ENCODE data around the gene TBC1D19. TPM values are rescaled to one million over a fixed set of nuclear protein-coding genes. Genes with fewer than 3 reads are reported as not detected.

TBC1D19 gene
- polyA plus RNA-seq, 1 experiment: 8.3 TPM

GRCh38 chr4:26700110-26700509 is 116.2 kb downstream of the TBC1D19 start:
- POLR2A ChIA-PET: no interaction called here
- TF ChIP-seq CTCF (IDR thresholded peaks at IDR 0.05; ENCODE audit: insufficient read depth, low read depth, low read length): no peak
- Histone ChIP-seq H3K27me3 (ENCODE audit: control insufficient read depth, insufficient read depth, low read length) (no peaks in the 10 kb centered on the region), H3K36me3 (ENCODE audit: control insufficient read depth, insufficient read depth, low read length) (no peaks in the 10 kb centered on the region), H3K4me3 (ENCODE audit: low read depth, low read length) (no peak overlapping the region)
- DNase-seq (ENCODE audit: low read depth): no peak
- CTCF ChIA-PET: no interaction called here

- ChIA-PET POLR2A (no interaction called here), CTCF (no interaction called here)
- no peak overlapping the region for H3K4me3 ChIP-seq (ENCODE audit: low read depth, low read length)
- no peak for DNase-seq (ENCODE audit: low read depth)
- TF ChIP-seq CTCF (IDR thresholded peaks at IDR 0.05; ENCODE audit: insufficient read depth, low read depth, low read length): no peak
- H3K36me3 ChIP-seq (ENCODE audit: control insufficient read depth, insufficient read depth, low read length): no peaks in the 10 kb centered on the region
- no peaks in the 10 kb centered on the region for H3K27me3 ChIP-seq (ENCODE audit: control insufficient read depth, insufficient read depth, low read length)
Measured at GRCh38 chr4:26701095-26701494, 117.2 kb downstream of the TBC1D19 start.

- CTCF ChIA-PET: no interaction called here
- POLR2A ChIA-PET: no interaction called here
- DNase-seq (ENCODE audit: low read depth): peak; percentile 37
- no peak overlapping the region for H3K4me3 ChIP-seq (ENCODE audit: low read depth, low read length)
- TF ChIP-seq CTCF (IDR thresholded peaks at IDR 0.05; ENCODE audit: insufficient read depth, low read depth, low read length): no peak
- H3K36me3 ChIP-seq (ENCODE audit: control insufficient read depth, insufficient read depth, low read length): no peaks in the 10 kb centered on the region
- H3K27me3 ChIP-seq (ENCODE audit: control insufficient read depth, insufficient read depth, low read length): no peaks in the 10 kb centered on the region
Measured at GRCh38 chr4:26701786-26702227, 117.9 kb downstream of the TBC1D19 start.

GRCh38 chr4:26707342-26707741 is 123.5 kb downstream of the TBC1D19 start:
- ChIA-PET CTCF (no interaction called here), POLR2A (no interaction called here)
- TF ChIP-seq CTCF (IDR thresholded peaks at IDR 0.05; ENCODE audit: insufficient read depth, low read depth, low read length): no peak
- Histone ChIP-seq H3K36me3 (ENCODE audit: control insufficient read depth, insufficient read depth, low read length) (no peaks in the 10 kb centered on the region), H3K27me3 (ENCODE audit: control insufficient read depth, insufficient read depth, low read length) (no peaks in the 10 kb centered on the region), H3K4me3 (ENCODE audit: low read depth, low read length) (no peak overlapping the region)
- DNase-seq (ENCODE audit: low read depth): no peak

GRCh38 chr4:26709246-26709645 is 125.4 kb downstream of the TBC1D19 start:
- no peaks in the 10 kb centered on the region for H3K27me3 ChIP-seq (ENCODE audit: control insufficient read depth, insufficient read depth, low read length)
- TF ChIP-seq CTCF (IDR thresholded peaks at IDR 0.05; ENCODE audit: insufficient read depth, low read depth, low read length): no peak
- POLR2A ChIA-PET: no interaction called here
- no peak for DNase-seq (ENCODE audit: low read depth)
- H3K36me3 ChIP-seq (ENCODE audit: control insufficient read depth, insufficient read depth, low read length): no peaks in the 10 kb centered on the region
- CTCF ChIA-PET: interaction anchor here (1.0 kb wide), 2 partner anchors 9 to 11 kb away, joined by 4 to 6 read pairs; no protein-coding TSS in a partner anchor
- H3K4me3 ChIP-seq (ENCODE audit: low read depth, low read length): no peak overlapping the region
